Measurements from ENCODE around the gene DUSP6. TPM values are rescaled to one million over a fixed set of nuclear protein-coding genes. Genes with fewer than 3 reads are reported as not detected.

The DUSP6 gene
- total RNA-seq, 1 donor = 75.1 TPM

DNA sequence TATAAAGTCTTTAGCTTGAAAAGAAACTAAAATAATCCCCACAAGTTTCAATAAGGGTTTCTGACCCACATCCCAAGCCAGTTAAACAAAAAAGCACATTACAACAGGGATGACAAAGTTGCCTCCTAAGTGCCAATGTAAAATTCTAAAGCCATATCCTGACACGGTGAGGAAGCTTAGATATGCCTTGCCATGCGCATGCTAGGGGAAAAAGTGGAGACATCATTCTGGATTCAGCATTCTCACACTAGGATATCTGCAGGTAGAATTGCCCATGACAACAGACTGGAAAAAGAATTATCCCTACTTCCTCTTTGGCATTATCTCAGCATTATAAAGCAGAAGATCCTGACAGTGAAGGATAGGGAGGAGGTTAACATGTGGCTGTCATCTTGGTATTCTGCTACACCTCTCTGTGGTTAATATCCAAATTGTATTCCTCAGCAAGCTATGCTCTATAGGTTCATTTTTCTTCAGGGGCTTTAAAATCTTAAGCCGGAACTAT, 4.9 kb downstream of the DUSP6 start:
- H3K4me3 ChIP-seq (ENCODE audit: low read depth, low read length) = peak overlapping the region; percentile 26
- no peak for DNase-seq (ENCODE audit: low read depth)

DNA sequence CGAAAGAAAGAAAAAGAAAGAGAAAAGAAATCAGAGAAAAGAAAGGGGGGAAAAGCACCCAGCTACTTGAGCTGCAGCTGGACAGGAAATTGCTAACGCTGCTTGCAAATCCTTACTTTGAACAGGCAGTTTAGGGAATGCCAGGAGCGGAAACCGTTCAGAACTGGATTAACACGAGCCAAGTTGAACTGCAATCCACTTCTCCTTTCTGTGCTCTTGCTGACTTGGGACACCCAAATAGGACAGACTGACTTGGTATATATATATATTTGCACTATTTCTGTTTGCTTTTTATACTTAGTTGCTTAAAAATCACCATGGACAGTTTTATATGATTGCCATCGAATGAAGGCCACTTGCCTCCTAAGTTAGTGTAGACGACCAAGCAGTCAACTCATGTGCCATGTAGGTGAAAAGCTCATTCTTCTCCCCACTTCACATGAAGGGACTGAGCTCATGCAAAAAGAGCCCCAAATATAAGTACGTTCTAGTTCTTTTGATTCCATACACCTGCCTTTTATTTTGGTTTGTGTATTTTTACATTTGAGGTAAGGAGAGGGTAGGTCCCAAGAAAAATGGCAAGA, 5.5 kb downstream of the DUSP6 start:
- TF ChIP-seq, protein P1, sequence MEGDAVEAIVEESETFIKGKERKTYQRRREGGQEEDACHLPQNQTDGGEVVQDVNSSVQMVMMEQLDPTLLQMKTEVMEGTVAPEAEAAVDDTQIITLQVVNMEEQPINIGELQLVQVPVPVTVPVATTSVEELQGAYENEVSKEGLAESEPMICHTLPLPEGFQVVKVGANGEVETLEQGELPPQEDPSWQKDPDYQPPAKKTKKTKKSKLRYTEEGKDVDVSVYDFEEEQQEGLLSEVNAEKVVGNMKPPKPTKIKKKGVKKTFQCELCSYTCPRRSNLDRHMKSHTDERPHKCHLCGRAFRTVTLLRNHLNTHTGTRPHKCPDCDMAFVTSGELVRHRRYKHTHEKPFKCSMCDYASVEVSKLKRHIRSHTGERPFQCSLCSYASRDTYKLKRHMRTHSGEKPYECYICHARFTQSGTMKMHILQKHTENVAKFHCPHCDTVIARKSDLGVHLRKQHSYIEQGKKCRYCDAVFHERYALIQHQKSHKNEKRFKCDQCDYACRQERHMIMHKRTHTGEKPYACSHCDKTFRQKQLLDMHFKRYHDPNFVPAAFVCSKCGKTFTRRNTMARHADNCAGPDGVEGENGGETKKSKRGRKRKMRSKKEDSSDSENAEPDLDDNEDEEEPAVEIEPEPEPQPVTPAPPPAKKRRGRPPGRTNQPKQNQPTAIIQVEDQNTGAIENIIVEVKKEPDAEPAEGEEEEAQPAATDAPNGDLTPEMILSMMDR (IDR thresholded peaks at IDR 0.05; ENCODE audit: insufficient read depth, low read depth, low read length) = no peak
- DNase-seq (ENCODE audit: low read depth) = peak; percentile 81

More for the DNA sequence above, 4.9 kb downstream of the DUSP6 start:
- TF ChIP-seq, protein P1 (IDR thresholded peaks at IDR 0.05; ENCODE audit: insufficient read depth, low read depth, low read length) = no peak

DNA sequence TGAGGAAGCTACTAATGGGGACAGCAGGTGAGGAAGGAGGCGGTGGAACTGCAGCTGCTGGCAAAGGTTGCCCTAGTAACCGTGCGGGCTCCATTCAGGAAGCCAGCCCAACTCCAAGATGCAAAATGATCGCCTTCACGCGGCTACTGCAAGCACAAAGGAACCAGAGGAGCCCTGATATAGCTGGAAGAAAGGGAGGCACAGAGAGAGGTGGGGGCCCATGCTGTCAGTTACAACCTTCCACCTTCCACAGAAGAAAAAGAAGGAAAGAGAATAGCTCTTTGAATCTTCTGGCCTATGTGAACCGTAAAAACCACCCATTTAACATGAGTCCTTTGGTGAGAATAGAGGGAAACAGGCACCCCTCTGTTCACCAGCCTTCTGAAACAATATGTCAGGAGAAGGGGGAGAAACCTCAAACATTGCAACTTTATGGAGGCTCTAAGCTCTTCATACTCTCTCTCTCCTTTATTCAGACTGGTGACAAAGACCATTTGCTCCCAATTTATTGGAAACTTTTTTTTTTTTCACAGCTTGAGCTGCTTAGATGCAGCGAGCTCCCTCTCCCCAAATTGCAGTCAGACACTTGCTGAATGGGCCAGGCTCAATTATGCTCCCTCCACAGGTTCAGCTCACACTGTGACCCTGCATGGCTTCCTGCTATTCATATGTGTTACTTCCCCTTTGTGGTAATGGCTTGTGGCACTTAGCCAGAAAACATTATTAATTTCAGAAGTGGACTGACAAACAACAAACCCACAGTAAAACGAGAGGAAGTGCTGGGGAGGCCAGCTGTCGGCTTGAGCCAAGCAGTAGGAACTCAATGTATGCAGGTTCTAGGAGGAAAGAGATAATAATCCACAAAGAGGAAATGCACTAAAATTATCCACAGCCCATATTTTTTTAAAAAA, 6.2 kb downstream of the DUSP6 start:
- TF ChIP-seq, protein P1 (IDR thresholded peaks at IDR 0.05; ENCODE audit: insufficient read depth, low read depth, low read length) = no peak
- peak overlapping the region; percentile 21 for H3K4me3 ChIP-seq (ENCODE audit: low read depth, low read length)
- DNase-seq (ENCODE audit: low read depth) = peak; percentile 80

More for the DNA sequence above, 5.5 kb downstream of the DUSP6 start:
- peak overlapping the region; percentile 21 for H3K4me3 ChIP-seq (ENCODE audit: low read depth, low read length)

DNA sequence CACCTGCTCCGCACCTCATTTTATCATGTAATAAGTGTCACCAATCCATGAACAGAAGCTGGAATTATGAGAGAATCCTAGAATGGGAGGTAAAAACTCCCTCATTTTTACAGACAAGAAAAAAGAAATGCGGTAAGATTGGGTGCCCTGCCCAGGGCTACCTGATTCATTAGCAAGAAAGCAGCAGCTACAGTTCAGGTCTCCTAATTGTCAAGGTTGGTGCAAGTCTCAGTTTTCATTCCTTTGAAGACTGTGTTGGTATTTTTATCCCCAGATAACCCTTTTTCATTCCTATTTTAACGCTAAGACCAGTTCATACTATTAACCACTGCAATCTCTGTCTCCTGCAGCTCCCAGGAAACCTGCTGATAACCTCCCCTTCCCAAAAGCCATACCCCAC, 6.9 kb downstream of the DUSP6 start:
- no peak for DNase-seq (ENCODE audit: low read depth)
- H3K4me3 ChIP-seq (ENCODE audit: low read depth, low read length) = no peak overlapping the region
- TF ChIP-seq, protein P1 (IDR thresholded peaks at IDR 0.05; ENCODE audit: insufficient read depth, low read depth, low read length) = no peak

DNA sequence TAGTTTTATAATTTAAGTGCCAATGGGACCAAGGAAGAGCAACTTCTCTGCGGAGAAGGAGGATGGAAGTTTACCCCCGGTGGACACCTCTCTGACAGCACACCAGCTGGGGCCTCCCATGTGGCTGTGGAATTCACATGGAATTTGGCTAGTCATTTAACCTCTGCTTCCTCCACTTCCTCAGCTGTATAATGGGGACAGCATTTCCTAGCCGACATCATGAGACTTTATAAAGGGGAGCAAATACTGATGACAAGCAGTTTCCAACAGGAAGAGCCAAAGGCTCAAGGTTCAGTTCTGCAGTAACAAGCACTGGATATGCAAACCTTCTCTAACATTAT, 7.5 kb downstream of the DUSP6 start:
- H3K4me3 ChIP-seq (ENCODE audit: low read depth, low read length) = no peak overlapping the region
- TF ChIP-seq, protein P1 (IDR thresholded peaks at IDR 0.05; ENCODE audit: insufficient read depth, low read depth, low read length) = no peak
- DNase-seq (ENCODE audit: low read depth) = no peak

DNA sequence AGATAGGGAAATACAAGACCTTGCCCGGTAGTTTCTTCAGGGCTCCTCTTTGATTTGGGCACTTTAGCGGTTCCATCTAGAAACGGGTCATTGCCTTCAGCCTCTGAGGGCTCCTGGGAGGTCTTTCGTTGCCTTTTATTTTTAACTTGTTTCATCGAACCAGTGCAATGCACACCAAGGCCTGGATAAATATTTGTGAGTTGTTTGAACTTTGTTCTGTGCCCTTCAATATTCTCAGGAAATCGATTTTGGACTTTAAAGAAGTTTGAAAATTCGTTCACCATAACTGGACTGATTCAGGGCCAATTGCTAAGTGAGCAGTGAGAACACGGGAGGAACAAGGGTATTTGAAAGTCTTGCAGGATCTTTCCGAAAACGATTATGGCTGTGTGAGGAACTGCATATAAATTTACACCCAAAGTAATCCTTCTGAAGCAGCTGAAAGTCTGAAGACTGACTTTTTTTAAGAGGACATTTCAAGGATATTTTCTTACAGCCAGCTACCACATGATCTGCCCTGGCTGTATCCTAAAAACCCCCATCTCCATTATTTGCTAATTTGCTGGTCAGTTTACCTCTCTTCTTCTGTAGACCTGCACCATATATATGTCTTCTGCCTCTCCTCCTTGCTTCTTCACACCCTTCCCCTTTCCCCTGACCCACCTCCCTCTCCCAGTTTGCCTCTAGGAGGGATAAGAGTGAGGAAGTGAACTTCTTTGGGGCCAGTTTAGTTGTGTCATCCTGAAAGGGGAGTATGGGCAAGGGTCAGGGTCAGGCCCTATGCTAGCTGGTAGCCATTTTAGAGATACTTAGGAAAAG, 8.0 kb downstream of the DUSP6 start:
- TF ChIP-seq, protein P1 (IDR thresholded peaks at IDR 0.05; ENCODE audit: insufficient read depth, low read depth, low read length) = no peak
- no peak for DNase-seq (ENCODE audit: low read depth)
- H3K4me3 ChIP-seq (ENCODE audit: low read depth, low read length) = no peak overlapping the region

All from fibroblast of villous mesenchyme (primary cell).